GM10847 (cell line): ENCODE measurements around the gene CORO2B.

Experiments used
- POLR2A ChIP-seq: IDR thresholded peaks from 2 replicates; pipeline ENCODE4 v1.6.1; 2011; ENCODE audit not compliant: insufficient read length; ENCODE audit errors: extremely low read depth

CORO2B gene

GRCh38 chr15:68666812-68667450, 88.1 kb downstream of the CORO2B start:
- TF ChIP-seq POLR2A: no peak

- TF ChIP-seq POLR2A: no peak
Measured at GRCh38 chr15:68667800-68668625, 89.2 kb downstream of the CORO2B start.

- no peak for TF ChIP-seq POLR2A
Measured at GRCh38 chr15:68668926-68669600, 90.3 kb downstream of the CORO2B start.

GRCh38 chr15:68672251-68672650, 93.5 kb downstream of the CORO2B start:
- no peak for TF ChIP-seq POLR2A

- TF ChIP-seq POLR2A: no peak
Measured at GRCh38 chr15:68672781-68673205, 94.0 kb downstream of the CORO2B start.

- TF ChIP-seq POLR2A: no peak
Measured at GRCh38 chr15:68674975-68675374, 96.2 kb downstream of the CORO2B start.

- TF ChIP-seq POLR2A: no peak
Measured at GRCh38 chr15:68676011-68676605, 97.3 kb downstream of the CORO2B start.

- TF ChIP-seq POLR2A: no peak
Measured at GRCh38 chr15:68676926-68677325, 98.1 kb downstream of the CORO2B start.

GRCh38 chr15:68677996-68678395, 99.2 kb downstream of the CORO2B start:
- no peak for TF ChIP-seq POLR2A

- no peak for TF ChIP-seq POLR2A
Measured at GRCh38 chr15:68678746-68679145, 100.0 kb downstream of the CORO2B start.

- no peak for TF ChIP-seq POLR2A
Measured at GRCh38 chr15:68679161-68679560, 100.4 kb downstream of the CORO2B start.

- no peak for TF ChIP-seq POLR2A
Measured at GRCh38 chr15:68679961-68680371, 101.2 kb downstream of the CORO2B start.

- TF ChIP-seq POLR2A: no peak
Measured at GRCh38 chr15:68681836-68682235, 103.0 kb downstream of the CORO2B start.

GRCh38 chr15:68682330-68682729, 103.5 kb downstream of the CORO2B start:
- no peak for TF ChIP-seq POLR2A

GRCh38 chr15:68683026-68683425, 104.2 kb downstream of the CORO2B start:
- TF ChIP-seq POLR2A: no peak
